ENCODE data around the gene ARTN.

Gene ARTN

GRCh38 chr1:43951021-43951985, 17.7 kb downstream of the ARTN start:
- TF ChIP-seq, protein P1, sequence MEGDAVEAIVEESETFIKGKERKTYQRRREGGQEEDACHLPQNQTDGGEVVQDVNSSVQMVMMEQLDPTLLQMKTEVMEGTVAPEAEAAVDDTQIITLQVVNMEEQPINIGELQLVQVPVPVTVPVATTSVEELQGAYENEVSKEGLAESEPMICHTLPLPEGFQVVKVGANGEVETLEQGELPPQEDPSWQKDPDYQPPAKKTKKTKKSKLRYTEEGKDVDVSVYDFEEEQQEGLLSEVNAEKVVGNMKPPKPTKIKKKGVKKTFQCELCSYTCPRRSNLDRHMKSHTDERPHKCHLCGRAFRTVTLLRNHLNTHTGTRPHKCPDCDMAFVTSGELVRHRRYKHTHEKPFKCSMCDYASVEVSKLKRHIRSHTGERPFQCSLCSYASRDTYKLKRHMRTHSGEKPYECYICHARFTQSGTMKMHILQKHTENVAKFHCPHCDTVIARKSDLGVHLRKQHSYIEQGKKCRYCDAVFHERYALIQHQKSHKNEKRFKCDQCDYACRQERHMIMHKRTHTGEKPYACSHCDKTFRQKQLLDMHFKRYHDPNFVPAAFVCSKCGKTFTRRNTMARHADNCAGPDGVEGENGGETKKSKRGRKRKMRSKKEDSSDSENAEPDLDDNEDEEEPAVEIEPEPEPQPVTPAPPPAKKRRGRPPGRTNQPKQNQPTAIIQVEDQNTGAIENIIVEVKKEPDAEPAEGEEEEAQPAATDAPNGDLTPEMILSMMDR (conservative IDR thresholded peaks at IDR 0.05): no peak
- no peak for TF ChIP-seq ZFX (IDR thresholded peaks at IDR 0.05)
- no peak overlapping the region for H3K27ac ChIP-seq

- no peak overlapping the region for H3K27ac ChIP-seq
- TF ChIP-seq ZFX (IDR thresholded peaks at IDR 0.05): no peak
- TF ChIP-seq, protein P1 (conservative IDR thresholded peaks at IDR 0.05): no peak
Measured at GRCh38 chr1:43952731-43953346, 19.2 kb downstream of the ARTN start.

DNA sequence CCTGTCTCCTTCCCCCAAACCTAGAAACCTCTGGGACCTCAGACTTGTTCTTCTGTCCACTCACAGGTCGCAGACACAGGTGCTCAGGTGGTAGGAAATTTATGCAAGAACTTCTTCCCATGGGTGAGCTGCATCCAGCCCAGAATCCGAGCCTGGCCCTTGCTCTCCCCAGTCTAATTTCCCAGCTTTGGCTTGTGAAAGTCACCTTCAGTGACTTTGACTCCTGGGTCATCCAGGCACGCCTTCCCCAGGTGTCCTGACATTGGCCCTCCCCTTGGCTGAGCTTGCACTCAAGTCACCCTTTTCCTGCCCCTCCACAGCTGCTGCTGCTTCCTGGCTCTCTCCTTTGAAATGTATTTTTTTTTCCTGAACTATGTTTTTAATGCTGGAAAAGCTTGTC, 19.8 kb downstream of the ARTN start:
- no peak overlapping the region for H3K27ac ChIP-seq
- no peak for TF ChIP-seq ZFX (IDR thresholded peaks at IDR 0.05)
- TF ChIP-seq, protein P1 (conservative IDR thresholded peaks at IDR 0.05): no peak

DNA sequence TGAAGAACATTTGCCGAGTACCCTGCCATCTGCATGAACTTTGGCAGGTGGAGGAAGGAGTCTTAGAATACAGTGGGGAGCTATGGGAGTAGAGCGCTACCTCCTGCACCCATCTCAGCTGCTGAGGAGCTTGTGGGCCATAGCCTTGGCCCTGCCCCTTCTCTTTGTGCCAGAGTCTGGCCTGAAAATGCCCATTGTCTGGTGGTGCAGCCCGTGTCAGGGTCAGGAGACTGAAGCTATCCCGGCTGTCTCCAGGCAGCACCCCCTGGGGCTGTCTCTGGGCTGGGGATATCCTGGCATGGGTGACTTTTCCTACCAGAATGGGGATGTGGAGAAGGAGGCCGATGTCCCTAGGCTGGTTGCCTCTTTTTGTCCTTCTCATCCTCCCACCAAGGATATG, 20.4 kb downstream of the ARTN start:
- no peak overlapping the region for H3K27ac ChIP-seq
- TF ChIP-seq, protein P1 (conservative IDR thresholded peaks at IDR 0.05): no peak
- no peak for TF ChIP-seq ZFX (IDR thresholded peaks at IDR 0.05)

- TF ChIP-seq, protein P1 (conservative IDR thresholded peaks at IDR 0.05): no peak
- no peak for TF ChIP-seq ZFX (IDR thresholded peaks at IDR 0.05)
Measured at GRCh38 chr1:43956234-43956633, 22.6 kb downstream of the ARTN start.

DNA sequence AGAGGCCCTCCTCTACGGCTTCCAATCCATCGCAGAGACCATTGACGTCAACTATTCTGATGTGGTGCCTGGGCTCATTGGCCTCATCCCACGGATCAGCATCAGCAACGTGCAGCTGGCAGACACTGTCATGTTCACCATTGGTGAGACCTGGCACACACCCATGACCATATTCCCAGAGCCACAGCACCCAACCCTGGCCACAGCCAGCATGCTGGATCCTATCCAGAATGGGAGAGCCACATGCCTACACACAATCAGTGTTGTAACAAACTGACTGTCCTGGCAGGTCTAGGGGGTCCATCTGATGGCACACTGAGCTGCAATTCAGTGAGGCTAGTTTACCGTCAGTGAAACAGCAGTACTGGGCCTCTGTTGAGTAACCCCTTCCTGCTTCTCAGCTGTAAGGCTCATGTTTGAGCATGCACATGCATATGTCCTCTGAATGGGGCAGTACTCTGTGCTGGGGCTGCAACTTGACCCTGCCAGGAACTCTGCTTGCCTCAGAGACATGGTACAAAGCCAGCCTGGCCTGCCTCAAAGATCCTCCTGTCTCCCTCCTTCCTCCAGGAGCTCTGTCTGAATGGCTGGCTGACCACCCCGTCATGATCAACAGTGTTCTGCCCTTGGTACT, 23.9 kb downstream of the ARTN start:
- no peak for TF ChIP-seq ZFX (IDR thresholded peaks at IDR 0.05)
- no peak overlapping the region for H3K27ac ChIP-seq

More at GRCh38 chr1:43956234-43956633, 22.6 kb downstream of the ARTN start:
- H3K27ac ChIP-seq: no peak overlapping the region

DNA sequence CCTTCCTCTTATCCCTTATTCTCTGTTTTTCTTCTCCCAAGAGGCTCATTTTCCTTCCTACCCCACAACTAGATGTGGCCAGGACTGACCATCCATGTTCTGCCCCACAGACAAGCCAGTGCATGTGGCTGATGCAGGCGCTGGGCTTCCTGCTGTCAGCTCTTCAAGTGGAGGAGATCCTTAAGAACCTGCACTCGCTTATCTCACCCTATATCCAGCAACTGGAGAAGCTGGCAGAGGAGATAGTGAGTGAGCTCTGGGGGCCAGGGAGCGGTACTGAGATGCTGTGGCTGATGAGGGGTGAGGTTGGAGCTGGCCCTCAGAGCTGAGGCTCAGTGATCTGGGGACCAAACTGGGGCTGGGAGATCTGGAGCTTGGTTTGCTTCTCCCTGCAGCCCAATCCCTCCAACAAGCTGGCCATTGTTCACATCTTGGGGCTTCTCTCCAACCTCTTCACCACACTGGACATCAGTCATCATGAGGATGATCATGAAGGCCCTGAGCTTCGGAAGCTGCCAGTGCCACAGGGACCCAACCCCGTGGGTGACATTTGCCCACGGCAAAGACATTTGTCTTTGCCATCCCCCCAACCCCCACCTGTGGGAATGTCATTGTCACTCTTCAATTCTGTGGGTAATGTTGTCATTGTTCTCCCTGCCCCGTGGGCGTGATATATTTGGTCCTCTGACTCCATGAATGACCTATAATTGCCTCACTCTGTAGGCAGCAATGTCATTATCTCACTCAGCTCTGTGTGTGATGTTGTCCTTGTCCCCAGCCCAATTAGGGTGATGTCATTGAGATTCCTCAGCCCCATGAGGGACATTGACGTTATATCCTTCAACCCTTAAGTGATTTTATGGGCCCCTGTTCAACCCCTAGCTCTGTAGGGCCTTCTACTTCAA, 25.0 kb downstream of the ARTN start:
- H3K27ac ChIP-seq: no peak overlapping the region
- TF ChIP-seq ZFX (IDR thresholded peaks at IDR 0.05): no peak
- TF ChIP-seq, protein P1 (conservative IDR thresholded peaks at IDR 0.05): no peak
